SU-DHL-6 (cell line): ENCODE results near the gene PRKCE.

Experiments
- EZH2phosphoT487 ChIP-seq: fragments of 200-600 bp; sonication (generic), shearing (Covaris generic); conservative IDR thresholded peaks from 2 replicates; pipeline ENCODE4 v1.6.1; 2018; ENCODE audit warnings: mild to moderate bottlenecking, antibody characterized with exemption, low read length, moderate library complexity, mixed read lengths
- TF ChIP-seq, protein P1 (sequence below): fragments of 200-600 bp; sonication (generic); IDR thresholded peaks from one replicate; pipeline ENCODE4 v1.5.1; 2017; ENCODE audit warnings: antibody characterized with exemption, mild to moderate bottlenecking, low read length, moderate library complexity; ENCODE audit not compliant: insufficient read depth, poor library complexity, severe bottlenecking

DNA sequence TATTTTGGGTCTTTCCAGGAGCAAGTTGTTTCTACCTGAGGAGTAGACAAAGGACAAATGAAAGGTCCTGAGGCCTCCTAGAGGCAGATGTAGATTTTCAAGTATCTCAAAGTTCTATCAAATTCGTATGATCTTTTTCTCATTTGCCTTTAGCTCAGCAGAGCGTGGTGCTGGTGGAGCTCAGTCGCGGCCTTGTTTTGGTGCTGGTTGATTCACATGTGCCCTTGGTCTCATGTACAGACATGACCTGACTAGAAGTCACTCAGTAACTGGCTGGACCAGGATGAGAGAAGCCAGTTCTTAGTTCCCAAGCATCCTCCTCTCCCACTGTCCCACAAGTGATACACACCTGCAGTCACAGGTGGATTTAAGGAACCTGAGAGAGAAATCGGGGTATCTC is 264.0 kb downstream of the PRKCE start:
- TF ChIP-seq, protein P1, sequence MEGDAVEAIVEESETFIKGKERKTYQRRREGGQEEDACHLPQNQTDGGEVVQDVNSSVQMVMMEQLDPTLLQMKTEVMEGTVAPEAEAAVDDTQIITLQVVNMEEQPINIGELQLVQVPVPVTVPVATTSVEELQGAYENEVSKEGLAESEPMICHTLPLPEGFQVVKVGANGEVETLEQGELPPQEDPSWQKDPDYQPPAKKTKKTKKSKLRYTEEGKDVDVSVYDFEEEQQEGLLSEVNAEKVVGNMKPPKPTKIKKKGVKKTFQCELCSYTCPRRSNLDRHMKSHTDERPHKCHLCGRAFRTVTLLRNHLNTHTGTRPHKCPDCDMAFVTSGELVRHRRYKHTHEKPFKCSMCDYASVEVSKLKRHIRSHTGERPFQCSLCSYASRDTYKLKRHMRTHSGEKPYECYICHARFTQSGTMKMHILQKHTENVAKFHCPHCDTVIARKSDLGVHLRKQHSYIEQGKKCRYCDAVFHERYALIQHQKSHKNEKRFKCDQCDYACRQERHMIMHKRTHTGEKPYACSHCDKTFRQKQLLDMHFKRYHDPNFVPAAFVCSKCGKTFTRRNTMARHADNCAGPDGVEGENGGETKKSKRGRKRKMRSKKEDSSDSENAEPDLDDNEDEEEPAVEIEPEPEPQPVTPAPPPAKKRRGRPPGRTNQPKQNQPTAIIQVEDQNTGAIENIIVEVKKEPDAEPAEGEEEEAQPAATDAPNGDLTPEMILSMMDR, result no peak
- no peak for TF ChIP-seq EZH2phosphoT487
